Psoas muscle (tissue), 8 donors: ENCODE measurements around the gene MTCP1. TPM values are rescaled to one million over a fixed set of nuclear protein-coding genes. Genes with fewer than 3 reads are reported as not detected.

Source experiments
- ATAC-seq, 4 donors: fragments of 200-7000 bp; cut with Tn5 transposase; one replicate each; pipeline ENCODE4 v1.9.1; 2020; ENCODE audit warnings: moderate library complexity in 3 of 4, mild to moderate bottlenecking in 2 of 4
- DNase-seq, 2 donors: peaks; one replicate each; pipeline ENCODE4 v3.0.0-alpha.2; 2020
- H3K27ac ChIP-seq: fragments of 200-600 bp; one replicate; pipeline ENCODE4 v1.8.0; 2022
- H3K27me3 ChIP-seq, 3 donors: fragments of 200-600 bp in 1 of 3; one replicate each; pipeline versions ENCODE4 v1.6.1 to v1.8.0; 2013 to 2022; ENCODE audit warnings: low read length in 2 of 3, mild to moderate bottlenecking in 2 of 3, moderate library complexity in 1 of 3; ENCODE audit not compliant: insufficient read depth in 3 of 3
- H3K36me3 ChIP-seq, 2 donors: fragments of 200-600 bp in 1 of 2; one replicate each; pipeline versions ENCODE4 v1.6.1 to v1.8.0; 2013 to 2022; ENCODE audit warnings: low read depth in 1 of 2, mild to moderate bottlenecking in 1 of 2, moderate library complexity in 1 of 2; ENCODE audit not compliant: insufficient read depth in 1 of 2
- H3K4me1 ChIP-seq: fragments of 200-600 bp; one replicate; pipeline ENCODE4 v1.8.0; 2022
- H3K4me3 ChIP-seq: fragments of 200-600 bp; one replicate; pipeline ENCODE4 v1.8.0; 2022; ENCODE audit warnings: mild to moderate bottlenecking
- H3K9me3 ChIP-seq: fragments of 200-600 bp; one replicate; pipeline ENCODE4 v1.8.0; 2022
- CTCF ChIP-seq: fragments of 200-600 bp; IDR thresholded peaks from one replicate; pipeline ENCODE4 v1.8.0; 2022; ENCODE audit warnings: antibody characterized with exemption
- WGBS, 3 donors: extraction: QIAGEN DNeasy Blood & Tissue Kit; methylation state at CpG; one replicate each; pipeline versions ENCODE4 v1.1.6 to v1.1.7; 2013; 5-methylcytosine and 5-hydroxymethylcytosine counted together
- intact Hi-C, 2 donors: fragments of 100-400 bp; cut with DNase I; formaldehyde crosslinking; loops; one replicate each; pipeline versions ENCODE4 v1.11.0 to v1.14.2; 2022
- polyA plus RNA-seq, 3 donors: library from polyadenylated mRNA; stranded (reverse); fragments of 200-250 nt; gene quantifications; one replicate each; pipeline ENCODE4 v1.2.3, GENCODE V29; 2013
- total RNA-seq, 4 donors: library from RNA; stranded (reverse); fragmentation: NEBNext Ultra II Directional in 2 of 4; extraction: Animal tissue kit (Norgen Biotek cat#: 25700) in 2 of 4; gene quantifications; one replicate each; pipeline versions ENCODE4 v1.2.1 to v1.2.4, GENCODE V29; 2021 to 2023
- donor health status: healthy with polysubstance abuse.
- donor health status: DM: no; HTN: no; CAD: no; lungs with moderate emphysema.
- donor health status: Bipolar disorder and iron deficiency.
- donor health status: healthy.
- donor health status: DM: yes; HTN: yes; CAD: no.
- donor health status: DM: no; HTN: no; CAD: no.
- donor health status: DM: no; HTN: no; CAD: no.
- donor health status: DM: yes; HTN: yes; CAD: no.

The MTCP1 gene
- total and polyA plus RNA-seq, 7 donors, result 2.3 to 22.9 (median 10.5) TPM

- Histone ChIP-seq H3K4me3 (no peak overlapping the region), H3K36me3 (no peaks in the 10 kb centered on the region), H3K27ac (no peak overlapping the region), H3K27me3 (no peaks in the 10 kb centered on the region), H3K4me1 (no peaks in the 10 kb centered on the region), H3K9me3 (no peaks in the 10 kb centered on the region)
- intact Hi-C loops, result no loop called here
- no peak for TF ChIP-seq CTCF
- ATAC-seq (no peak), DNase-seq (no peak)
- 83 to 93% (median 90%) methylated on average over 6 of the region's 6 CpGs for WGBS, 3 donors
These were observed 46.8 kb downstream of the MTCP1 start for GRCh38 chrX:155023907-155024833.

- DNase-seq (no peak), ATAC-seq (no peak)
- intact Hi-C loops, result no loop called here
- Histone ChIP-seq H3K9me3 (no peaks in the 10 kb centered on the region), H3K4me1 (no peaks in the 10 kb centered on the region), H3K27ac (peak within 1 kb of the TSS; percentile 33), H3K27me3 (no peaks in the 10 kb centered on the region), H3K36me3 (no peaks in the 10 kb centered on the region), H3K4me3 (peak within 1 kb of the TSS; percentile 45)
- 11 to 22% (median 20%) methylated on average over 1 of the region's 1 CpG for WGBS, 3 donors
- TF ChIP-seq CTCF, result no peak
These were observed 48.4 kb downstream of the MTCP1 start, which contains the start of gene F8 for GRCh38 chrX:155022585-155022984. Gene F8, minus strand, starts transcription at chrX:155022723. Its CDS starts 171 bp downstream, at chrX:155022552.

- Histone ChIP-seq H3K27me3 (no peaks in the 10 kb centered on the region), H3K36me3 (no peaks in the 10 kb centered on the region), H3K4me1 (no peaks in the 10 kb centered on the region), H3K9me3 (no peaks in the 10 kb centered on the region), H3K4me3 (peak overlapping the region; percentile 45), H3K27ac (no peak overlapping the region)
- intact Hi-C loops, result no loop called here
- DNase-seq (no peak), ATAC-seq (no peak)
- no peak for TF ChIP-seq CTCF
- WGBS, 3 donors, result 73 to 88% (median 88%) methylated on average over 3 of the region's 3 CpGs
These were observed 50.3 kb downstream of the MTCP1 start for GRCh38 chrX:155020591-155020990.

Other genes with a start within 250 kb of the MTCP1 start
- gene SMIM9, start 236.5 kb downstream of the MTCP1 start, total RNA-seq, result not detected
- gene SMIM9, start 236.5 kb downstream of the MTCP1 start, polyA plus RNA-seq, result not detected
- 10 to 100 TPM; 16.6 to 28.3 (median 24.8) TPM for gene F8A1, start 184.8 kb downstream of the MTCP1 start, total RNA-seq
- 10 to 100 TPM; 14.1 to 16.2 (median 14.2) TPM for gene F8A1, start 184.8 kb downstream of the MTCP1 start, polyA plus RNA-seq
- 10 to 100 TPM; 13.5 to 31.7 (median 22.1) TPM for gene F8, start 48.4 kb downstream of the MTCP1 start, total RNA-seq
- 10 to 100 TPM; 14.1 to 17.6 (median 15.8) TPM for gene F8, start 48.4 kb downstream of the MTCP1 start, polyA plus RNA-seq
- gene FUNDC2, start 44.3 kb downstream of the MTCP1 start, total RNA-seq, result 100 to 1,000 TPM; 258 to 318 (median 275) TPM
- 100 to 1,000 TPM; 386 to 441 (median 416) TPM for gene FUNDC2, start 44.3 kb downstream of the MTCP1 start, polyA plus RNA-seq
- gene CMC4, start within 50 bp of the MTCP1 start, total RNA-seq, result 10 to 100 TPM in 2 of 4 donors, 1 to 10 TPM in 2; 6.2 to 13.0 (median 10.8) TPM
- gene CMC4, start within 50 bp of the MTCP1 start, polyA plus RNA-seq, result 10 to 100 TPM; 12.5 to 23.9 (median 19.2) TPM
- 10 to 100 TPM; 12.9 to 16.8 (median 15.2) TPM for gene BRCC3, start 372 bp upstream of the MTCP1 start, total RNA-seq
- gene BRCC3, start 372 bp upstream of the MTCP1 start, polyA plus RNA-seq, result 10 to 100 TPM in 1 of 3 donors, 1 to 10 TPM in 2; 7.3 to 18.2 (median 8.4) TPM
- 10 to 100 TPM; 57.4 to 69.9 (median 62.9) TPM for gene VBP1, start 145.3 kb upstream of the MTCP1 start, total RNA-seq
- gene VBP1, start 145.3 kb upstream of the MTCP1 start, polyA plus RNA-seq, result 10 to 100 TPM; 49.1 to 92.8 (median 54.8) TPM
- not detected for gene RAB39B, start 193.4 kb upstream of the MTCP1 start, total RNA-seq
- under 1 TPM in 2 of 3 donors, not detected in 1; 0.01 to 0.03 TPM for gene RAB39B, start 193.4 kb upstream of the MTCP1 start, polyA plus RNA-seq